GM12878 (cell line): ENCODE data around the gene ELAVL3. TPM values are rescaled to one million over a fixed set of nuclear protein-coding genes. Genes with fewer than 3 reads are reported as not detected.

Experiments used
- ATAC-seq: fragments of 200-7000 bp; cut with Tn5 transposase; 3 replicates; pipeline ENCODE4 v1.9.1; 2020; ENCODE audit warnings: mild to moderate bottlenecking, moderate library complexity
- BruUV-seq: library from RNA; stranded (reverse); fragments of 400-500 nt; replicated peaks from 2 replicates; lab custom pipeline; 2021; lab: Mats Ljungman, UMichigan
- CTCF ChIA-PET: fragments of 300-600 bp; sonication (Branson Sonifier 250); formaldehyde crosslinking; extraction: SDS; loops from one replicate; lab custom pipeline; 2021; ENCODE audit warnings: inconsistent platforms; lab: Yijun Ruan, JAX
- POLR2A ChIA-PET: fragments of 350-600 bp; formaldehyde crosslinking; extraction: SDS; loops from one replicate; lab custom pipeline; 2021; ENCODE audit warnings: inconsistent platforms; lab: Charles Lee
- RAD21 ChIA-PET: fragments of 300-600 bp; sonication (Branson Sonifier 250); formaldehyde crosslinking; loops from one replicate; lab custom pipeline; 2023; ENCODE audit warnings: antibody characterized with exemption; ENCODE audit not compliant: unreplicated experiment; lab: Charles Lee
- SMC1A ChIA-PET: fragments of 300-600 bp; sonication (Branson Sonifier 250); formaldehyde crosslinking; loops from one replicate; lab custom pipeline; 2023; ENCODE audit not compliant: unreplicated experiment, uncharacterized antibody; lab: Charles Lee
- DNase-seq: peaks from one replicate; pipeline ENCODE4 v3.0.0-alpha.2; 2011; ENCODE audit warnings: low read depth, low spot score
- FAIRE-seq: peaks from 3 replicates; lab custom pipeline; 2011; peaks lifted over from hg19 to GRCh38; lab: Jason Lieb, UNC
- H2AFZ ChIP-seq: 2 replicates; pipeline ENCODE4 v1.6.0; 2011; ENCODE audit warnings: low read depth, low read length, control low read depth; ENCODE audit not compliant: control insufficient read depth
- H3K27ac ChIP-seq: 2 replicates; pipeline ENCODE4 v1.5.1; 2011; ENCODE audit warnings: control low read depth; ENCODE audit not compliant: control insufficient read depth, insufficient read depth
- H3K27me3 ChIP-seq, 2 experiments: replicated peaks in 1 of 2; 2 replicates each; pipeline versions ENCODE4 v1.6.0 to v1.6.1; 2011; ENCODE audit warnings: low read length in 1 of 2; ENCODE audit not compliant: control insufficient read depth in 2 of 2, insufficient read depth in 2 of 2
- H3K36me3 ChIP-seq, 2 experiments: 2 replicates each; pipeline ENCODE4 v1.5.1; 2011; ENCODE audit warnings: low read length in 1 of 2; ENCODE audit not compliant: control insufficient read depth in 2 of 2, insufficient read depth in 2 of 2
- H3K4me1 ChIP-seq: 2 replicates; pipeline ENCODE4 v1.6.1; 2011; ENCODE audit warnings: mild to moderate bottlenecking, low read length, moderate library complexity, mixed read lengths; ENCODE audit not compliant: control insufficient read depth, insufficient read depth
- H3K4me2 ChIP-seq: 2 replicates; pipeline ENCODE4 v1.6.0; 2011; ENCODE audit warnings: control low read depth; ENCODE audit not compliant: control insufficient read depth, insufficient read depth
- H3K4me3 ChIP-seq: fragments of 200-600 bp; sonication (generic); 2 replicates; pipeline ENCODE4 v1.5.1; 2016
- H3K79me2 ChIP-seq: 2 replicates; pipeline ENCODE4 v1.6.0; 2011; ENCODE audit warnings: low read length; ENCODE audit not compliant: control insufficient read depth, insufficient read depth
- H3K9ac ChIP-seq: 2 replicates; pipeline ENCODE4 v1.8.0; 2011; ENCODE audit warnings: low read length, control low read depth, mixed read lengths; ENCODE audit not compliant: control insufficient read depth, insufficient read depth
- H3K9me3 ChIP-seq: replicated peaks from 3 replicates; pipeline ENCODE4 v1.5.1; 2011; ENCODE audit warnings: mild to moderate bottlenecking, low read length; ENCODE audit not compliant: control insufficient read depth, insufficient read depth
- H4K20me1 ChIP-seq: 2 replicates; pipeline ENCODE4 v1.6.0; 2011; ENCODE audit not compliant: control insufficient read depth, insufficient read depth
- CREB1 ChIP-seq: IDR thresholded peaks from 2 replicates; pipeline ENCODE4 v1.6.1; 2012; ENCODE audit warnings: low read depth, mild to moderate bottlenecking, inconsistent platforms
- ETV6 ChIP-seq, 2 experiments: fragments of 450-650 bp in 1 of 2; IDR thresholded peaks in 1 of 2; conservative IDR thresholded peaks in 1 of 2; 2 replicates each; pipeline ENCODE4 v1.6.1; 2014; ENCODE audit warnings: antibody characterized with exemption in 1 of 2, borderline replicate concordance in 1 of 2, low read depth in 1 of 2, mild to moderate bottlenecking in 1 of 2, moderate library complexity in 1 of 2
- JUNB ChIP-seq: IDR thresholded peaks from 2 replicates; pipeline ENCODE4 v1.6.1; 2016; ENCODE audit warnings: antibody characterized with exemption, mild to moderate bottlenecking
- LARP7 ChIP-seq: fragments of 450-650 bp; IDR thresholded peaks from 2 replicates; pipeline ENCODE4 v1.6.1; 2017; ENCODE audit warnings: mild to moderate bottlenecking
- RAD51 ChIP-seq: fragments of 450-650 bp; IDR thresholded peaks from 2 replicates; pipeline ENCODE4 v1.6.1; 2016; ENCODE audit warnings: moderate library complexity, mild to moderate bottlenecking, inconsistent platforms
- SIX5 ChIP-seq: IDR thresholded peaks from 2 replicates; pipeline ENCODE4 v1.6.1; 2011; ENCODE audit warnings: mild to moderate bottlenecking, low read depth, low read length, moderate library complexity; ENCODE audit not compliant: severe bottlenecking
- SMARCA5 ChIP-seq: fragments of 450-650 bp; IDR thresholded peaks from 2 replicates; pipeline ENCODE4 v1.6.1; 2017; ENCODE audit warnings: mild to moderate bottlenecking
- SPI1 ChIP-seq: IDR thresholded peaks from 2 replicates; pipeline ENCODE4 v1.6.1; 2011; ENCODE audit warnings: low read depth, mild to moderate bottlenecking, low read length, moderate library complexity, borderline replicate concordance; ENCODE audit not compliant: insufficient read depth
- ZSCAN29 ChIP-seq: fragments of 450-650 bp; IDR thresholded peaks from 2 replicates; pipeline ENCODE4 v1.6.1; 2017; ENCODE audit warnings: mild to moderate bottlenecking, moderate library complexity
- WGBS: methylation state at CpG from one replicate; pipeline ENCODE4 v1.1.6; 2016; ENCODE audit warnings: low lambda C conversion rate; ENCODE audit not compliant: insufficient replicate concordance, insufficient coverage; ENCODE audit errors: missing lambda C conversion rate; 5-methylcytosine and 5-hydroxymethylcytosine counted together
- in situ Hi-C: fragments of 300-500 bp; cut with MboI; formaldehyde crosslinking; loops from 9 replicates; pipeline ENCODE4 v1.14.3; 2018; ENCODE audit warnings: mixed read lengths
- intact Hi-C: fragments of 100-400 bp; cut with micrococcal nuclease; formaldehyde crosslinking; loops from one replicate; pipeline ENCODE4 v1.14.2; 2022; ENCODE audit not compliant: unreplicated experiment
- polyA plus RNA-seq, 11 experiments: library from polyadenylated mRNA; depleted of rRNA in 4 of 11; unstranded in 6 of 11; stranded (reverse) in 5 of 11; fragments of >200 nt; fragmentation: Nextera tagmentation in 4 of 11; fragmentation: Illumina TruSeq in 1 of 11; extraction: Ambion mirVana in 4 of 11; extraction: Trizol in 1 of 11; gene quantifications; 1 replicate in 1 of 11; 2 replicates in 10 of 11; pipeline versions ENCODE4 v1.2.1 to v1.2.3, GENCODE V29; 2011 to 2016; ENCODE audit warnings: inconsistent platforms in 2 of 11, missing spikeins in 2 of 11, low read depth in 1 of 11
- total RNA-seq, 4 experiments: library from RNA; depleted of rRNA in 3 of 4; stranded (reverse); fragments of >200 nt in 3 of 4; fragmentation: Illumina TruSeq in 1 of 4; extraction: Trizol in 1 of 4; gene quantifications; 2 replicates each; pipeline versions ENCODE4 v1.2.1 to v1.2.3, GENCODE V29; 2013 to 2021
- TF ChIP-seq, protein P1 (sequence below): fragments of 150-350 bp; IDR thresholded peaks from 2 replicates; pipeline ENCODE4 v1.6.1; 2014; ENCODE audit warnings: mild to moderate bottlenecking, low read depth, low read length
- TF ChIP-seq, protein P2 (sequence below), 3 experiments: IDR thresholded peaks in 2 of 3; conservative IDR thresholded peaks in 1 of 3; 2 replicates each; pipeline ENCODE4 v1.5.1; 2011; ENCODE audit warnings: low read depth in 3 of 3, low read length in 3 of 3, mild to moderate bottlenecking in 3 of 3, control low read depth in 2 of 3, moderate library complexity in 2 of 3, inconsistent platforms in 1 of 3, mixed read lengths in 1 of 3; ENCODE audit not compliant: control insufficient read depth in 2 of 3, insufficient read depth in 1 of 3; ENCODE audit errors: extremely low read depth in 1 of 3

Gene ELAVL3
- total and polyA plus RNA-seq, 10 of the 15 experiments (the other 5 are each of a cell fraction or from before 2014, with no cell fraction given), result under 0.01 to 0.05 (median 0.01) TPM; not detected in 7

DNA sequence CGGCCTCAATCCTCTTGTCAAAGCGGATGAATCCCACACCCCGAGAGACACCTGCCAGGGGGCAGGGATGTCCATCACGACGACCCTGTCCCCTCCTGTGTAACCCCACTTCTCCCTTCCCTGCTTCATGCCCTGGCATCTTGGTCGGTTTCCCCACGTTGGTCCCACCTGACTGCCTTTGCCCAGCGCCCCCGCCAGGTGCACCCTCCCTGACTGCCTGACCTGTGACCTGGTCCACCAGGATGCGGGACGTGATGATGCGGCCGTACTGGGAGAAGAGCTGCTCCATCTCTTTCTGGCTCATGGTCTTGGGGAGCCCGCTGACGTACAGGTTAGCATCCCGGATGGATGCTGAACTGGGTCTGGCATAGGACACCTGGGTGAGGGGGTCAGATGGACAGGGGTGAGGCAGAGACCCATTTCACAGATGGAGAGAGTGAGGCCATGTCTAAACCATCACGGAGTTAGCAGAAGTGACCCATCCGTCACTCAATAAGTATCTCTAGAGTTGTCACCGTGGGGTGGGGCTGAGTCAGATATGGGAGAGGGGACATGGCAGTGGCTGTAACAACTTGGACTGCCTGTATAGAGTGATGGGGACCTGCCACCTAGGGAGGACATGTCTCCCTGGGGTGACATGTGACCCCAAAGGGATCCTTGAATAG, 22.5 kb downstream of the ELAVL3 start:
- intact Hi-C loops, result no loop called here
- Histone ChIP-seq H3K79me2 (no peaks in the 10 kb centered on the region), H3K27me3 (no peaks in the 10 kb centered on the region), H3K4me1 (no peaks in the 10 kb centered on the region), H4K20me1 (no peaks in the 10 kb centered on the region), H3K9ac (no peak overlapping the region), H3K4me3 (no peak overlapping the region), H3K36me3 (no peaks in the 10 kb centered on the region), H3K27ac (no peak overlapping the region), H2AFZ (no peak overlapping the region), H3K9me3 (no peaks in the 10 kb centered on the region), H3K4me2 (no peak overlapping the region)
- in situ Hi-C loops, result no loop called here
- DNase-seq (no peak), ATAC-seq (no peak), FAIRE-seq (no peak)
- ChIA-PET POLR2A (interaction anchor here (0.6 kb wide), 1 partner anchor 39 kb away, joined by 5 read pairs; no protein-coding TSS in a partner anchor), CTCF (interaction anchor here (1.1 to 1.4 kb wide), 3 partner anchors 24 to 77 kb away, joined by 3 to 5 read pairs (median 4); no protein-coding TSS in a partner anchor), RAD21 (interaction anchor here (0.6 kb wide), 1 partner anchor 24 kb away, joined by 3 read pairs; no protein-coding TSS in a partner anchor), SMC1A (no interaction called here)
- BruUV-seq, result no TSS peak
- 46% methylated on average over 19 of the region's 19 CpGs for WGBS
- no peak for TF ChIP-seq RAD51
- no peak for TF ChIP-seq ETV6 (conservative IDR thresholded peaks at IDR 0.05 in 1 of 2, IDR thresholded peaks at IDR 0.05 in 1 of 2; ENCODE audit: borderline replicate concordance in 1 of 2, low read depth in 1 of 2)
- TF ChIP-seq JUNB, result no peak
- no peak for TF ChIP-seq LARP7
- no peak for TF ChIP-seq ZSCAN29

DNA sequence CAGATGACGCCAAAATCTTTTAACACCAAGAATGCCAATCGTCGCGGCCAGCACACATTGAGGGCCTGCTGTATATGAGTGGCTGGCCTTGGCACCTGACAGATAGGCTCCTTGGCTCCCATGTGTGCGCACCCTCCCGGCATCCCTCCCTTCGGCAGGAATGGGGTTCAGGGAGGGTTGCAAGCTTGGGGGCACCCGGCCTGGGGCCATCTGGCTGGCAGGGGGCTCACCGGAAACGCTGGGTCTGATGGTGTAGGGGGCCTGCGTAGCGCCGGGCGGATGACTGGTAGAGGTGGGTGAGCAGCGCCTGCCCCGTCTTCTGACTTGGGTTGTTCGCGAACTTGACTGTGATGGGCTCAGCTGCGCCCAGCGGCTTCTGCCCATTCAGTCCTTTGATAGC, 23.0 kb downstream of the ELAVL3 start:
- WGBS, result 71% methylated on average over 20 of the region's 20 CpGs
- Histone ChIP-seq H4K20me1 (no peaks in the 10 kb centered on the region), H3K79me2 (no peaks in the 10 kb centered on the region), H3K4me1 (no peaks in the 10 kb centered on the region), H3K27me3 (no peaks in the 10 kb centered on the region), H3K27ac (no peak overlapping the region), H3K4me2 (no peak overlapping the region), H3K36me3 (no peaks in the 10 kb centered on the region), H3K9me3 (no peaks in the 10 kb centered on the region), H3K9ac (no peak overlapping the region), H2AFZ (no peak overlapping the region), H3K4me3 (no peak overlapping the region)
- ChIA-PET SMC1A (no interaction called here), RAD21 (interaction anchor here (0.8 kb wide), 1 partner anchor 25 kb away, joined by 4 read pairs; no protein-coding TSS in a partner anchor), CTCF (interaction anchor here (1.1 kb wide), 1 partner anchor 75 kb away, joined by 3 read pairs; no protein-coding TSS in a partner anchor), POLR2A (no interaction called here)
- BruUV-seq, result no TSS peak
- intact Hi-C loops (no loop called here), in situ Hi-C loops (no loop called here)
- TF ChIP-seq SMARCA5 (no peak), SPI1 (no peak), CREB1 (no peak), SIX5 (no peak)
- TF ChIP-seq, protein P1, sequence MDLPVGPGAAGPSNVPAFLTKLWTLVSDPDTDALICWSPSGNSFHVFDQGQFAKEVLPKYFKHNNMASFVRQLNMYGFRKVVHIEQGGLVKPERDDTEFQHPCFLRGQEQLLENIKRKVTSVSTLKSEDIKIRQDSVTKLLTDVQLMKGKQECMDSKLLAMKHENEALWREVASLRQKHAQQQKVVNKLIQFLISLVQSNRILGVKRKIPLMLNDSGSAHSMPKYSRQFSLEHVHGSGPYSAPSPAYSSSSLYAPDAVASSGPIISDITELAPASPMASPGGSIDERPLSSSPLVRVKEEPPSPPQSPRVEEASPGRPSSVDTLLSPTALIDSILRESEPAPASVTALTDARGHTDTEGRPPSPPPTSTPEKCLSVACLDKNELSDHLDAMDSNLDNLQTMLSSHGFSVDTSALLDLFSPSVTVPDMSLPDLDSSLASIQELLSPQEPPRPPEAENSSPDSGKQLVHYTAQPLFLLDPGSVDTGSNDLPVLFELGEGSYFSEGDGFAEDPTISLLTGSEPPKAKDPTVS, result no peak
- TF ChIP-seq, protein P2, sequence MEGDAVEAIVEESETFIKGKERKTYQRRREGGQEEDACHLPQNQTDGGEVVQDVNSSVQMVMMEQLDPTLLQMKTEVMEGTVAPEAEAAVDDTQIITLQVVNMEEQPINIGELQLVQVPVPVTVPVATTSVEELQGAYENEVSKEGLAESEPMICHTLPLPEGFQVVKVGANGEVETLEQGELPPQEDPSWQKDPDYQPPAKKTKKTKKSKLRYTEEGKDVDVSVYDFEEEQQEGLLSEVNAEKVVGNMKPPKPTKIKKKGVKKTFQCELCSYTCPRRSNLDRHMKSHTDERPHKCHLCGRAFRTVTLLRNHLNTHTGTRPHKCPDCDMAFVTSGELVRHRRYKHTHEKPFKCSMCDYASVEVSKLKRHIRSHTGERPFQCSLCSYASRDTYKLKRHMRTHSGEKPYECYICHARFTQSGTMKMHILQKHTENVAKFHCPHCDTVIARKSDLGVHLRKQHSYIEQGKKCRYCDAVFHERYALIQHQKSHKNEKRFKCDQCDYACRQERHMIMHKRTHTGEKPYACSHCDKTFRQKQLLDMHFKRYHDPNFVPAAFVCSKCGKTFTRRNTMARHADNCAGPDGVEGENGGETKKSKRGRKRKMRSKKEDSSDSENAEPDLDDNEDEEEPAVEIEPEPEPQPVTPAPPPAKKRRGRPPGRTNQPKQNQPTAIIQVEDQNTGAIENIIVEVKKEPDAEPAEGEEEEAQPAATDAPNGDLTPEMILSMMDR (IDR thresholded peaks at IDR 0.05 in 2 of 3, conservative IDR thresholded peaks at IDR 0.05 in 1 of 3; ENCODE audit: control insufficient read depth in 2 of 3, extremely low read depth in 1 of 3, insufficient read depth in 1 of 3, low read depth in 3 of 3, low read length in 3 of 3), result no peak
- ATAC-seq (no peak), FAIRE-seq (no peak), DNase-seq (no peak)
